ENCODE results near the gene OR52E4.

DNA sequence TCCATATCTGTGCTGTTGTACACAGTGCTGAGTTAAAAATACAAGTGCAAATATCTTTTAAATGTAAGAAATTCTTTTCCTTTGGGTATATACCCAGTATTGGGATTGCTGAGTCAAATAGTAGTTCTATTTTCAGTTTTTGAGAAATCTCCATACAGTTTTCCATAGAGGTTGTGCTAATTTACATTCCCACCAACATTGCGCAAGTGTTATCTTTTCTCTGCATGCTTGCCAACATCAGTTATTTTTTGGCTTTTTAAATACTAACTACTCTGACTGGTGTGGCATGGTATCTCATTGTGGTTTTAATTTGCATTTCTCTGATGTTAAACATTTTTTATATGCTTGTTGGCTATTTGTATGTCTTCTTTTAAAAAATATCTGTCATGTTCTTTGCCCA, 29.4 kb upstream of the OR52E4 start:
- TF ChIP-seq POLR2A (IDR thresholded peaks at IDR 0.05; ENCODE audit: low read depth, low read length) (no peak), POLR2AphosphoS5 (IDR thresholded peaks at IDR 0.05; ENCODE audit: insufficient read depth, low read depth, low read length) (no peak), EZH2 (IDR thresholded peaks at IDR 0.05; ENCODE audit: borderline replicate concordance, low read depth, low read length, severe bottlenecking) (no peak)
- TF ChIP-seq, protein P1, sequence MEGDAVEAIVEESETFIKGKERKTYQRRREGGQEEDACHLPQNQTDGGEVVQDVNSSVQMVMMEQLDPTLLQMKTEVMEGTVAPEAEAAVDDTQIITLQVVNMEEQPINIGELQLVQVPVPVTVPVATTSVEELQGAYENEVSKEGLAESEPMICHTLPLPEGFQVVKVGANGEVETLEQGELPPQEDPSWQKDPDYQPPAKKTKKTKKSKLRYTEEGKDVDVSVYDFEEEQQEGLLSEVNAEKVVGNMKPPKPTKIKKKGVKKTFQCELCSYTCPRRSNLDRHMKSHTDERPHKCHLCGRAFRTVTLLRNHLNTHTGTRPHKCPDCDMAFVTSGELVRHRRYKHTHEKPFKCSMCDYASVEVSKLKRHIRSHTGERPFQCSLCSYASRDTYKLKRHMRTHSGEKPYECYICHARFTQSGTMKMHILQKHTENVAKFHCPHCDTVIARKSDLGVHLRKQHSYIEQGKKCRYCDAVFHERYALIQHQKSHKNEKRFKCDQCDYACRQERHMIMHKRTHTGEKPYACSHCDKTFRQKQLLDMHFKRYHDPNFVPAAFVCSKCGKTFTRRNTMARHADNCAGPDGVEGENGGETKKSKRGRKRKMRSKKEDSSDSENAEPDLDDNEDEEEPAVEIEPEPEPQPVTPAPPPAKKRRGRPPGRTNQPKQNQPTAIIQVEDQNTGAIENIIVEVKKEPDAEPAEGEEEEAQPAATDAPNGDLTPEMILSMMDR (IDR thresholded peaks at IDR 0.05; ENCODE audit: extremely low read depth in 1 of 2, insufficient read depth in 1 of 2, low read depth in 1 of 2, low read length in 2 of 2), result no peak
